C4-2B (cell line): ENCODE results near the gene ATP2B2.

Source experiments
- ZFX ChIP-seq: fragments of 450-650 bp; IDR thresholded peaks from 2 replicates; pipeline ENCODE4 v1.6.1; 2017
- TF ChIP-seq, protein P1 (sequence below): fragments of 450-650 bp; conservative IDR thresholded peaks from 2 replicates; pipeline ENCODE4 v1.5.1; 2017; ENCODE audit warnings: mild to moderate bottlenecking

GRCh38 chr3:10496121-10496863, 9.1 kb downstream of the ATP2B2 start:
- TF ChIP-seq, protein P1, sequence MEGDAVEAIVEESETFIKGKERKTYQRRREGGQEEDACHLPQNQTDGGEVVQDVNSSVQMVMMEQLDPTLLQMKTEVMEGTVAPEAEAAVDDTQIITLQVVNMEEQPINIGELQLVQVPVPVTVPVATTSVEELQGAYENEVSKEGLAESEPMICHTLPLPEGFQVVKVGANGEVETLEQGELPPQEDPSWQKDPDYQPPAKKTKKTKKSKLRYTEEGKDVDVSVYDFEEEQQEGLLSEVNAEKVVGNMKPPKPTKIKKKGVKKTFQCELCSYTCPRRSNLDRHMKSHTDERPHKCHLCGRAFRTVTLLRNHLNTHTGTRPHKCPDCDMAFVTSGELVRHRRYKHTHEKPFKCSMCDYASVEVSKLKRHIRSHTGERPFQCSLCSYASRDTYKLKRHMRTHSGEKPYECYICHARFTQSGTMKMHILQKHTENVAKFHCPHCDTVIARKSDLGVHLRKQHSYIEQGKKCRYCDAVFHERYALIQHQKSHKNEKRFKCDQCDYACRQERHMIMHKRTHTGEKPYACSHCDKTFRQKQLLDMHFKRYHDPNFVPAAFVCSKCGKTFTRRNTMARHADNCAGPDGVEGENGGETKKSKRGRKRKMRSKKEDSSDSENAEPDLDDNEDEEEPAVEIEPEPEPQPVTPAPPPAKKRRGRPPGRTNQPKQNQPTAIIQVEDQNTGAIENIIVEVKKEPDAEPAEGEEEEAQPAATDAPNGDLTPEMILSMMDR, result no peak
- no peak for TF ChIP-seq ZFX
